PFSK-1 (cell line): ENCODE data around the gene ATG2A.
A peak's percentile ranks its signal among the peaks of the same experiment; 100 is the strongest.

Experiments
- FOXP2 ChIP-seq: optimal IDR thresholded peaks from 2 replicates; pipeline ENCODE3; 2011; ENCODE audit warnings: borderline replicate concordance, control low read depth, inconsistent platforms; ENCODE audit not compliant: insufficient read depth; ENCODE audit errors: extremely low read length, extremely low read depth
- POLR2AphosphoS5 ChIP-seq: IDR thresholded peaks from 2 replicates; pipeline ENCODE4 v1.6.1; 2012; ENCODE audit warnings: low read depth, mild to moderate bottlenecking, control low read depth, low read length, moderate library complexity
- SIN3A ChIP-seq: IDR thresholded peaks from 2 replicates; pipeline ENCODE4 v1.6.1; 2012; ENCODE audit warnings: mild to moderate bottlenecking, low read length, moderate library complexity, borderline replicate concordance; ENCODE audit not compliant: insufficient read depth
- TAF1 ChIP-seq: IDR thresholded peaks from 2 replicates; pipeline ENCODE4 v1.6.1; 2012; ENCODE audit warnings: low read length, control low read depth, borderline replicate concordance; ENCODE audit not compliant: insufficient read depth
- TF ChIP-seq, protein P1 (sequence below), 2 experiments: IDR thresholded peaks; 2 replicates each; pipeline versions ENCODE4 v1.6.1 to v1.8.0; 2011 to 2012; ENCODE audit warnings: low read depth in 2 of 2, low read length in 2 of 2, control low read depth in 1 of 2, inconsistent platforms in 1 of 2, mild to moderate bottlenecking in 1 of 2, moderate library complexity in 1 of 2; ENCODE audit not compliant: insufficient read depth in 1 of 2

ATG2A gene

DNA sequence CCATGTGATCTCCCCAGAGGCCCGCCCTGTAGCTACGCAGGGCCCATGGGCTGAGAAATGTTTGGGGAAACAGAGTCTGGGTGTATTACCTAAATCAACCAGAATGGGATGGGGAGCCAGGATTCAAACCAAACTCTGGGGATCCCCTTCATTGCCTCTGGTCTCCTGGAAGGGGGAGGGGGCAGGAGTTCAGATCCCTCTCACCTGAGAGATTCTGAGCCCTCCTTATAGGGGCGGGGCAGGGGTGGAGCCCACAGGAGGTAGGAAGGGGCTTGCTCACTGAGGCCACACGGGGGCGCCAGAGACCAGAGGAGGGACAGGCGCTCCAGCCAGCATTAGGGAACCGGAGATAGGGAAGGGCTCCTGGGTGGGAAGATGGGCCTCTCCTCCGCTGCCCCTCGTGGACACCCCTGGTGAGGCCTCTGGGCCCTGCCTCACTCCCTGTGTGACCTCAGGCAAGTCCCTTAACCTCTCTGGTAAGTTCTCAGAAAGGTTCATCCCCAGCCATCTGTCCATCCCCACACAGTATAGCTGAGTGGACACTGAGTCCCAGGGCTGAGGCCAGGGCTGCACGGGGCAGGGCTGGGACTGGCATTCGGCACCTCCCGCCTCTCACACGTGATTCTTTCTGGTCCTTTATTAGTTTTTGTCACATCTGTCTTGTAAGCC, 69.9 kb downstream of the ATG2A start:
- TF ChIP-seq SIN3A (no peak), FOXP2 (peak; percentile 19)

DNA sequence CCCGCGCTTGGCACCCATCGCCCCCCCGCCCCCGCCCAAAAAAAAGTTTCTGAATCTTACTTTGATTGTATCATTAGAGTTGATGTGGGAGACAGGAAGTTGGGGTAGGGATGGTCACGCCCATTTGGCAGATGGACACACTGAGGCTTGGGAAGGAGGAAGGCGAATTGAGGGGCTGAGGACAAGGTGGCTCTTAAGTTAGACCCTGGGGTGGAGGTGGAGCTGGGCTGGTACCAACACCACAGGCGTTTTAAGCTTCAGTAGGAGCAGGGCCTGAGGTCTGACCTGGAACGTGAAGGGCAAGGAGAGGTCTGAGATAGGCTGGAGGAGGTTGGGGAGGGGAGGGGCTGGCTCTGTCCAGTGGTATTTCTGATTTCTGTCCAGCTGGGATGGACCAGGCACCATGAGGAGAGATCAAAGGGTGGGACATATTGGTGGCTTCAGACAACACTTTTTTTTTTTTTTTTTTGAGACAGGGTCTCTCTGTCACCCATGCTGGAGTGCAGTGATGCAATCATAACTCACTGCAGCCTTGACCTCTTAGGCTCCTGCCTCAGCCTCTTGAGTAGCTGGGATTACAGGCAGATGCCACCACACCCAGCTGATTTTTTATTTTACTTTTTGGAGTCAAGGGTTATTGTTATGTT, 71.8 kb downstream of the ATG2A start:
- no peak for TF ChIP-seq FOXP2
- TF ChIP-seq, protein P1, sequence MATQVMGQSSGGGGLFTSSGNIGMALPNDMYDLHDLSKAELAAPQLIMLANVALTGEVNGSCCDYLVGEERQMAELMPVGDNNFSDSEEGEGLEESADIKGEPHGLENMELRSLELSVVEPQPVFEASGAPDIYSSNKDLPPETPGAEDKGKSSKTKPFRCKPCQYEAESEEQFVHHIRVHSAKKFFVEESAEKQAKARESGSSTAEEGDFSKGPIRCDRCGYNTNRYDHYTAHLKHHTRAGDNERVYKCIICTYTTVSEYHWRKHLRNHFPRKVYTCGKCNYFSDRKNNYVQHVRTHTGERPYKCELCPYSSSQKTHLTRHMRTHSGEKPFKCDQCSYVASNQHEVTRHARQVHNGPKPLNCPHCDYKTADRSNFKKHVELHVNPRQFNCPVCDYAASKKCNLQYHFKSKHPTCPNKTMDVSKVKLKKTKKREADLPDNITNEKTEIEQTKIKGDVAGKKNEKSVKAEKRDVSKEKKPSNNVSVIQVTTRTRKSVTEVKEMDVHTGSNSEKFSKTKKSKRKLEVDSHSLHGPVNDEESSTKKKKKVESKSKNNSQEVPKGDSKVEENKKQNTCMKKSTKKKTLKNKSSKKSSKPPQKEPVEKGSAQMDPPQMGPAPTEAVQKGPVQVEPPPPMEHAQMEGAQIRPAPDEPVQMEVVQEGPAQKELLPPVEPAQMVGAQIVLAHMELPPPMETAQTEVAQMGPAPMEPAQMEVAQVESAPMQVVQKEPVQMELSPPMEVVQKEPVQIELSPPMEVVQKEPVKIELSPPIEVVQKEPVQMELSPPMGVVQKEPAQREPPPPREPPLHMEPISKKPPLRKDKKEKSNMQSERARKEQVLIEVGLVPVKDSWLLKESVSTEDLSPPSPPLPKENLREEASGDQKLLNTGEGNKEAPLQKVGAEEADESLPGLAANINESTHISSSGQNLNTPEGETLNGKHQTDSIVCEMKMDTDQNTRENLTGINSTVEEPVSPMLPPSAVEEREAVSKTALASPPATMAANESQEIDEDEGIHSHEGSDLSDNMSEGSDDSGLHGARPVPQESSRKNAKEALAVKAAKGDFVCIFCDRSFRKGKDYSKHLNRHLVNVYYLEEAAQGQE (IDR thresholded peaks at IDR 0.05; ENCODE audit: insufficient read depth in 1 of 2, low read depth in 2 of 2, low read length in 2 of 2): no peak
- no peak for TF ChIP-seq TAF1
- TF ChIP-seq SIN3A: no peak
- TF ChIP-seq POLR2AphosphoS5: no peak
